DOHH2 (cell line): ENCODE data around the gene TM9SF1.
A peak's percentile ranks its signal among the peaks of the same experiment; 100 is the strongest.

Experiments used
- H3F3A ChIP-seq: fragments of 200-600 bp; sonication (generic), shearing (Covaris generic); 2 replicates; pipeline ENCODE4 v1.6.0; 2016; ENCODE audit warnings: antibody characterized with exemption, mild to moderate bottlenecking; ENCODE audit not compliant: control insufficient read depth, insufficient read depth
- H3K27ac ChIP-seq: fragments of 200-600 bp; sonication (generic); 2 replicates; pipeline ENCODE4 v1.5.1; 2014; ENCODE audit warnings: low read depth, mild to moderate bottlenecking, low read length, moderate library complexity
- H3K27me3 ChIP-seq: fragments of 200-600 bp; sonication (generic); 2 replicates; pipeline ENCODE4 v1.6.1; 2014; ENCODE audit warnings: mild to moderate bottlenecking, low read length, mixed read lengths; ENCODE audit not compliant: control insufficient read depth
- H3K36me3 ChIP-seq: fragments of 200-600 bp; sonication (generic); 2 replicates; pipeline ENCODE4 v1.6.1; 2014; ENCODE audit warnings: mild to moderate bottlenecking, low read length, moderate library complexity, mixed read lengths; ENCODE audit not compliant: control insufficient read depth
- H3K4me1 ChIP-seq: fragments of 200-600 bp; sonication (generic); 2 replicates; pipeline ENCODE4 v1.6.1; 2014; ENCODE audit warnings: mild to moderate bottlenecking, low read length, mixed read lengths; ENCODE audit not compliant: control insufficient read depth
- H3K4me2 ChIP-seq: fragments of 200-600 bp; sonication (generic); 2 replicates; pipeline ENCODE4 v1.6.0; 2014; ENCODE audit warnings: mild to moderate bottlenecking, low read length, moderate library complexity
- H3K4me3 ChIP-seq: fragments of 200-600 bp; sonication (generic); 2 replicates; pipeline ENCODE4 v1.5.1; 2014; ENCODE audit warnings: mild to moderate bottlenecking, low read length, mixed read lengths
- H3K79me2 ChIP-seq: fragments of 200-600 bp; sonication (generic); 2 replicates; pipeline ENCODE4 v1.6.1; 2014; ENCODE audit warnings: mild to moderate bottlenecking, low read length, mixed read lengths; ENCODE audit not compliant: control insufficient read depth
- H3K9me2 ChIP-seq: fragments of 200-600 bp; sonication (generic); replicated peaks from 2 replicates; pipeline ENCODE4 v1.6.1; 2014; ENCODE audit warnings: mild to moderate bottlenecking, low read length, mixed read lengths; ENCODE audit not compliant: control insufficient read depth
- H3K9me3 ChIP-seq: fragments of 200-600 bp; sonication (generic); 2 replicates; pipeline ENCODE4 v1.6.1; 2014; ENCODE audit warnings: antibody characterized with exemption, low read length, mixed read lengths; ENCODE audit not compliant: control insufficient read depth, insufficient read depth
- H4K20me1 ChIP-seq: fragments of 200-600 bp; sonication (generic); 2 replicates; pipeline ENCODE4 v1.6.0; 2014; ENCODE audit warnings: low read depth, mild to moderate bottlenecking, antibody characterized with exemption, low read length, moderate library complexity; ENCODE audit not compliant: control insufficient read depth, insufficient read depth
- CTCF ChIP-seq: fragments of 200-600 bp; sonication (generic); IDR thresholded peaks from one replicate; pipeline ENCODE4 v1.5.1; 2014; ENCODE audit warnings: antibody characterized with exemption, mild to moderate bottlenecking, low read depth, low read length; ENCODE audit not compliant: poor library complexity, severe bottlenecking
- EZH2phosphoT487 ChIP-seq: fragments of 200-600 bp; sonication (generic); IDR thresholded peaks from 2 replicates; pipeline ENCODE4 v1.6.1; 2017; ENCODE audit warnings: borderline replicate concordance, mild to moderate bottlenecking, antibody characterized with exemption, low read length, moderate library complexity, mixed read lengths

Gene TM9SF1

GRCh38 chr14:24213866-24214662, 18.8 kb upstream of the TM9SF1 start:
- peak overlapping the region; percentile 87 for H3K27ac ChIP-seq
- H3K9me3 ChIP-seq: no peaks in the 10 kb centered on the region
- peak overlapping the region; percentile 99 for H3K4me3 ChIP-seq
- H3K79me2 ChIP-seq: peaks cover 35% of the 10 kb centered on the region
- TF ChIP-seq EZH2phosphoT487 (no peak), CTCF (peak; percentile 50)
- H3F3A ChIP-seq: peaks cover 25% of the 10 kb centered on the region
- H3K36me3 ChIP-seq: peaks cover 48% of the 10 kb centered on the region
- no peaks in the 10 kb centered on the region for H3K9me2 ChIP-seq
- no peaks in the 10 kb centered on the region for H4K20me1 ChIP-seq
- no peaks in the 10 kb centered on the region for H3K27me3 ChIP-seq
- H3K4me1 ChIP-seq: peaks cover 31% of the 10 kb centered on the region
- H3K4me2 ChIP-seq: peak overlapping the region; percentile 82

DNA sequence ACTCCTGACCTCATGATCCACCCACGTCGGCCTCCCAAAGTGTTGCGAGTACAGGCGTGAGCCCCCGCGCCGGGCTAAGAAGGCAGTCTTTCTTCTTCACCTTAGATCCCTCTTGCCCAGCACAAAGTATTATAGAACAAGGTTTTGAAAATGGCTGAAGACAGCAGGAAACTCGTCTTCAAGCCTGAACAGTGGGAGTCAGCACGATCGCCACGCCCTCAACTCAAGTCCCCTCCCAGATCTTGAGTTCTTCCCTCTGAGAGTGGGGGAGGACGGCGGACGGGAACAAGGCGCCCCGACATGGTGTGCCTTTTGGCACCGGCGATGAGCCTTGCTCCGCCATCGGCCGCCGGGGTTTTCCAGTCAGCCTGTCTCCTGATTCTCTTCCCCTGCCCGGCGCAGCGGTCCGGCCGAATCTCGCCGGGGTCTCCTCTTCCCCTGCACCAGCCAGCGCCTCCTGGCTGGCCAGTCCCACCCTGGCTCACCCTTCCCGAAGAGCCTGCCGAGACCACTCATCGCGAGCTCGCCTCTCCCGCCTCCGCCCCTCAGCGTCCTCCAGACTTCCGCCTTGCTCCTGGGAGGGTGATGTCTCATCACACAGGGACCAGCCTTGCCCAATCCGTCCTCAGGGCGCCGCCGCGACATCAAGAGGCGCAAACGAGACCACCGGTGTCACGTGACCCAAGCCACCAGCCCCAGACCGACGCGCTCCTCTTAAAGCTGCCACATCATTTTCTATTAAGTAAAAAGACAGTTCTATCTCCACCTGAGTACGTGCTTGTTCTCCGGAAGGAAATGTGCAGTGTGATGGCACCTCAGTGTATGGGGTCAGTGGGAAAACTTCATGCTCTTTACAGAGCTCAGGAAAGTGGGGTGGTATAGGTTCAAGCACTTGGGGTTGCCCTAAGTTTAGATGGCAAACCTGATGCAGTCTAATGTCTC, 18.0 kb upstream of the TM9SF1 start, which contains the start of gene CHMP4A:
CHMP4A (minus strand) TSS at position 565 of the 942 bp plus-strand sequence; CDS start at position 516, 49 bp downstream.
- peak within 1 kb of the TSS; percentile 87 for H3K27ac ChIP-seq
- H3K4me2 ChIP-seq: peak within 1 kb of the TSS; percentile 82
- H3K9me3 ChIP-seq: no peaks in the 10 kb centered on the region
- H3K36me3 ChIP-seq: peaks cover 55% of the 10 kb centered on the region
- no peaks in the 10 kb centered on the region for H3K9me2 ChIP-seq
- peaks cover 35% of the 10 kb centered on the region for H3K79me2 ChIP-seq
- peaks cover 25% of the 10 kb centered on the region for H3F3A ChIP-seq
- peak within 1 kb of the TSS; percentile 99 for H3K4me3 ChIP-seq
- no peaks in the 10 kb centered on the region for H3K27me3 ChIP-seq
- no peaks in the 10 kb centered on the region for H4K20me1 ChIP-seq
- TF ChIP-seq CTCF: no peak
- TF ChIP-seq EZH2phosphoT487: no peak
- peaks cover 31% of the 10 kb centered on the region for H3K4me1 ChIP-seq

- Histone ChIP-seq H4K20me1 (no peaks in the 10 kb centered on the region), H3K27ac (no peak overlapping the region), H3K9me2 (no peaks in the 10 kb centered on the region), H3K4me3 (no peak overlapping the region), H3K9me3 (no peaks in the 10 kb centered on the region), H3K4me1 (peaks cover 31% of the 10 kb centered on the region), H3K27me3 (no peaks in the 10 kb centered on the region), H3K4me2 (peak overlapping the region; percentile 82; the same call in 1 of the 2 replicates), H3F3A (peaks cover 17% of the 10 kb centered on the region), H3K79me2 (peaks cover 38% of the 10 kb centered on the region), H3K36me3 (peaks cover 68% of the 10 kb centered on the region)
- TF ChIP-seq EZH2phosphoT487 (no peak), CTCF (no peak)
Observed at GRCh38 chr14:24211311-24211710, 16.1 kb upstream of the TM9SF1 start.
